Measurements from ENCODE around the gene CSF3R.

CSF3R gene

GRCh38 chr1:36447450-36447849 is 35.3 kb downstream of the CSF3R start:
- no peak for FAIRE-seq
- no peak for DNase-seq (ENCODE audit: insufficient read length)
- no peak for TF ChIP-seq POLR2AphosphoS5 (IDR thresholded peaks at IDR 0.05; ENCODE audit: low read depth, low read length)
- TF ChIP-seq TAF1 (IDR thresholded peaks at IDR 0.05; ENCODE audit: borderline replicate concordance, low read depth, low read length): no peak
- TF ChIP-seq POLR2A (IDR thresholded peaks at IDR 0.05; ENCODE audit: low read depth, low read length): no peak

DNA sequence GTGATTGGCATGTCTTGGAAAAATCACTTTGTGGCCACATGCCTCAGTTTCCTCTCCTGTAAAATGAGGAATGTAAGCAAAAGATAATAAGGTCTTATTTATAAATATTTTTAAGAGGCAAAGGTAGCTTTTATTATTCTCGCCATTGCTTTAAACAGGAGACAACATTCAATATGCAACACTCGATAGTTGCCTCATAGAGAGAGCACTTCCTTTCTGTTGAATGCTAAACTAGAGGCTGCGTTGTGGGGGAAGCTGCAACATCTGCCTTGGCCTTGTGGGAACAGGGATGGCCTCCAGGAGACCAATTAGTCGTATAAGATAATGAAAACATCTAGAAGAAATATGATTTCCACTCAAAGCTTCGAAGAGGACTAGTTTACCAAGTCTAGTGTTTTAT is 36.0 kb downstream of the CSF3R start:
- TF ChIP-seq TAF1 (IDR thresholded peaks at IDR 0.05; ENCODE audit: borderline replicate concordance, low read depth, low read length) (no peak), POLR2AphosphoS5 (IDR thresholded peaks at IDR 0.05; ENCODE audit: low read depth, low read length) (no peak), POLR2A (IDR thresholded peaks at IDR 0.05; ENCODE audit: low read depth, low read length) (no peak)
- FAIRE-seq: no peak
- no peak for DNase-seq (ENCODE audit: insufficient read length)

- TF ChIP-seq POLR2AphosphoS5 (IDR thresholded peaks at IDR 0.05; ENCODE audit: low read depth, low read length): no peak
- no peak for TF ChIP-seq POLR2A (IDR thresholded peaks at IDR 0.05; ENCODE audit: low read depth, low read length)
- TF ChIP-seq TAF1 (IDR thresholded peaks at IDR 0.05; ENCODE audit: borderline replicate concordance, low read depth, low read length): no peak
- DNase-seq (ENCODE audit: insufficient read length) (no peak), FAIRE-seq (peak; percentile 44)
Measured at GRCh38 chr1:36446271-36446670, 36.4 kb downstream of the CSF3R start.

DNA sequence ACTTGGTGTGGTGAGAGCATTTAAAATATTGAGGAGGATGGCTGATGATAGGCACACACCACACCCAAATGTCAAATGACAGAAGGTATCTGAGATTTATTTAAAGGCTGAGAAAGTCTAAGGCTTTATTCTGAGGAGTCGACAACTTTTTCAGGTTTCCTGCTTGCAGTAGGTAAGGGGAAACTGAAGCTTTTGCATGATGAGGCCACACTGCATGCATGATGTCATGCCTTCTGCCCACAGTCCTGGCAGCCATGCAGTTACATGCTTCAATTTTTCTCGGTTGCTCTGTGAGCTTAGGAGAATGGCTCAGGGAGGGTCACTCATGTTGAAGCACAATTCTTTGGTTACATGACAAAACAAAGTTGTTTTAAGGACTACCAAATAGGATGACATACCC is 39.4 kb downstream of the CSF3R start:
- TF ChIP-seq TAF1 (IDR thresholded peaks at IDR 0.05; ENCODE audit: borderline replicate concordance, low read depth, low read length) (no peak), POLR2AphosphoS5 (IDR thresholded peaks at IDR 0.05; ENCODE audit: low read depth, low read length) (no peak), POLR2A (IDR thresholded peaks at IDR 0.05; ENCODE audit: low read depth, low read length) (no peak)
- FAIRE-seq: no peak

GRCh38 chr1:36442337-36442736 is 40.4 kb downstream of the CSF3R start:
- TF ChIP-seq TAF1 (IDR thresholded peaks at IDR 0.05; ENCODE audit: borderline replicate concordance, low read depth, low read length) (no peak), POLR2A (IDR thresholded peaks at IDR 0.05; ENCODE audit: low read depth, low read length) (no peak), POLR2AphosphoS5 (IDR thresholded peaks at IDR 0.05; ENCODE audit: low read depth, low read length) (no peak)
- FAIRE-seq: no peak
- no peak for DNase-seq (ENCODE audit: insufficient read length)

More for the DNA sequence above, 39.4 kb downstream of the CSF3R start:
- DNase-seq (ENCODE audit: insufficient read length): no peak

- FAIRE-seq: no peak
- TF ChIP-seq POLR2A (IDR thresholded peaks at IDR 0.05; ENCODE audit: low read depth, low read length) (no peak), POLR2AphosphoS5 (IDR thresholded peaks at IDR 0.05; ENCODE audit: low read depth, low read length) (no peak), TAF1 (IDR thresholded peaks at IDR 0.05; ENCODE audit: borderline replicate concordance, low read depth, low read length) (no peak)
- DNase-seq (ENCODE audit: insufficient read length): no peak
Measured at GRCh38 chr1:36440646-36441045, 42.1 kb downstream of the CSF3R start.

DNA sequence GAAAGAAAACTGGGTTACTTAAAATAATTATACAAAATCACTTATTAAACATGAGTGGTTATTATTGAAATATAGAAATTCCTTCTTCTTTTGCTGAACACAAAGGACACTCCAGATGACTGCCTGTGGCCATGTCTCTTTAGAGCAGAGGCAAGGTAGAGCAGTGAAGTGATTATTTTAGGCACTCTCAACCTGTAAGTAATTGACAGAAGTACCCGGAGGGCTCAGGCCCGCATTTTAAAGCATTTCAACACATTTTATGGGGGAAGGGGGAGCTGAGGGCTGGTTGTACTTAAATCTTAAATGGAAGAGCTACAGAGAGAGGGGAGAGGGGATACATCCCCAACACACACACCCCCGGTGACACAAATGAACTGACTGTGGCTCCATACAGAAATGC is 42.7 kb downstream of the CSF3R start:
- FAIRE-seq (no peak), DNase-seq (ENCODE audit: insufficient read length) (no peak)
- TF ChIP-seq POLR2A (IDR thresholded peaks at IDR 0.05; ENCODE audit: low read depth, low read length): no peak
- TF ChIP-seq POLR2AphosphoS5 (IDR thresholded peaks at IDR 0.05; ENCODE audit: low read depth, low read length): no peak
- TF ChIP-seq TAF1 (IDR thresholded peaks at IDR 0.05; ENCODE audit: borderline replicate concordance, low read depth, low read length): no peak

GRCh38 chr1:36438715-36439114 is 44.0 kb downstream of the CSF3R start:
- no peak for FAIRE-seq
- TF ChIP-seq POLR2AphosphoS5 (IDR thresholded peaks at IDR 0.05; ENCODE audit: low read depth, low read length): no peak
- no peak for TF ChIP-seq TAF1 (IDR thresholded peaks at IDR 0.05; ENCODE audit: borderline replicate concordance, low read depth, low read length)
- TF ChIP-seq POLR2A (IDR thresholded peaks at IDR 0.05; ENCODE audit: low read depth, low read length): no peak
- DNase-seq (ENCODE audit: insufficient read length): no peak

GRCh38 chr1:36436821-36437220 is 45.9 kb downstream of the CSF3R start:
- FAIRE-seq (no peak), DNase-seq (ENCODE audit: insufficient read length) (no peak)
- no peak for TF ChIP-seq POLR2A (IDR thresholded peaks at IDR 0.05; ENCODE audit: low read depth, low read length)
- TF ChIP-seq POLR2AphosphoS5 (IDR thresholded peaks at IDR 0.05; ENCODE audit: low read depth, low read length): no peak
- no peak for TF ChIP-seq TAF1 (IDR thresholded peaks at IDR 0.05; ENCODE audit: borderline replicate concordance, low read depth, low read length)

- TF ChIP-seq POLR2AphosphoS5 (IDR thresholded peaks at IDR 0.05; ENCODE audit: low read depth, low read length): no peak
- TF ChIP-seq POLR2A (IDR thresholded peaks at IDR 0.05; ENCODE audit: low read depth, low read length): no peak
- TF ChIP-seq TAF1 (IDR thresholded peaks at IDR 0.05; ENCODE audit: borderline replicate concordance, low read depth, low read length): no peak
- DNase-seq (ENCODE audit: insufficient read length): no peak
- FAIRE-seq: no peak
Measured at GRCh38 chr1:36433102-36433501, 49.6 kb downstream of the CSF3R start.

DNA sequence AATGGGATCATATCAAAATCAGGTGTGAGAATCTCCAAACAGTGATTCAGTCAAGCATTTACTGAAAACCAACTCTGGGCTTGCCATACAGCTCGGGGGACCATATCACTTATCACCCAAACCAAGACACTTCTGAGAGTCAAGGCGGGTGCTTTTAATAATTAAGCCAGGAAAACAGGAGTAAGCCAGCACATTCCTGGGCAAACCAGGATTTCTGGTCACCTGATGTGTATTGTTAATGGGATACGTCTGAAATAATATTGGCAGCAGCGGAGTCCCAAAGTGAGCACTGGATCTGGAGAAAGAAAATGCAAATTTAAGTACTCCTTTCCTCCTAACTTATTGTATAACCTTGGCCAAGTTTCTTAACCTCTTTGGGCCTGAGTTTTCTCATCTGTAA is 50.1 kb downstream of the CSF3R start:
- DNase-seq (ENCODE audit: insufficient read length) (no peak), FAIRE-seq (no peak)
- TF ChIP-seq POLR2AphosphoS5 (IDR thresholded peaks at IDR 0.05; ENCODE audit: low read depth, low read length): no peak
- TF ChIP-seq POLR2A (IDR thresholded peaks at IDR 0.05; ENCODE audit: low read depth, low read length): no peak
- no peak for TF ChIP-seq TAF1 (IDR thresholded peaks at IDR 0.05; ENCODE audit: borderline replicate concordance, low read depth, low read length)

DNA sequence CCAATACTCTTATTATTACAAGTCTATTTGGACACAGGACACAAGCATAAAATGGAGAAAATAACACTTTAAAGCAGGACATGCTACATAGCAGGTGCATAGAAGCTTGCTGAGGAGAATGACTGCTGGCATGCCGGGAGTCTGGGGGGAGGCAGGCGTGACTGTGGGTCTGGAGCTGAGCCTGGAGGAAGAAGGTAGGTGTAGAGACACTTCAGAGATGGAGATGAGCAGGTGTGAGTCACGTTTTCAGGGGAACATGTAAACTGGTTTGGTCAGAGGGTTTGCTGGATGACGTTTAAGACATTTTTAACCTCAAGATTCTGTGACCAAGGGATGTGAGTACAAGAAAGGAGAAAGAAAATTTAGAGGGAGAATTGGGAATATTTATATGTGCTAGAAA is 56.9 kb downstream of the CSF3R start:
- DNase-seq (ENCODE audit: insufficient read length) (no peak), FAIRE-seq (no peak)
- no peak for TF ChIP-seq POLR2AphosphoS5 (IDR thresholded peaks at IDR 0.05; ENCODE audit: low read depth, low read length)

DNA sequence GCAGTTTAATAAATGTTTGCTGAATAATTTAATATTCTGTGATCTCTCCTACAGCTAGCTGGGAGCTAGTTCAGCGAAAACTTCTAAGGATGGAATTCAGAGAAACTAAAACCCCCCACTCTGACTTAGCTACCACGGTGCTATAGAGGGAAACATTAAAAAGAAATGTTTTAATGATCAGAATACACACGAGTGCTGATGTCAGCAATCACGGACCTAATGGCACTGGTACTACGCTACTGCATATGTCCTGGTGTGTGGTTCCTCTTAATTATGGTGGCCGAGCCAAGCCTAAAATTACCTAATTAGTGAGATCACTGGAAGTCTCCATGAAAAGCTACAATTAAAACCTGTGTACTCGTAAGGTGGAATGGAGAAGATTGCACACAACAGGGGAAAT is 61.1 kb downstream of the CSF3R start:
- FAIRE-seq (peak; percentile 66), DNase-seq (ENCODE audit: insufficient read length) (no peak)
- TF ChIP-seq TAF1 (IDR thresholded peaks at IDR 0.05; ENCODE audit: borderline replicate concordance, low read depth, low read length) (no peak), POLR2AphosphoS5 (IDR thresholded peaks at IDR 0.05; ENCODE audit: low read depth, low read length) (no peak)
